Umbilical cord (tissue), 2 donors: ENCODE measurements around the gene MSLN. TPM values are rescaled to one million over a fixed set of nuclear protein-coding genes. Genes with fewer than 3 reads are reported as not detected.
"Not testable (repeated sequence)": the region's sequence is repeated elsewhere in the genome, so short reads cannot be mapped to it uniquely, and the experiment has no call there.

Experiments used
- DNase-seq: peaks from one replicate; pipeline ENCODE4 v3.0.0-alpha.2; 2015; ENCODE audit warnings: low spot score
- total RNA-seq: library from RNA; depleted of rRNA; stranded (reverse); fragments of >200 nt; gene quantifications from one replicate; pipeline ENCODE4 v1.2.3, GENCODE V29; 2014; ENCODE audit warnings: low replicate concordance; ENCODE audit not compliant: insufficient read depth

The MSLN gene
- total RNA-seq, result 26.2 TPM

- no peak for DNase-seq
Observed at GRCh38 chr16:760545-761343, at the start of gene MSLN. Gene MSLN (plus strand): TSS chr16:760734. CDS start chr16:762681, 1,947 bp downstream.

- DNase-seq, result no peak
Observed at GRCh38 chr16:711084-711483, 49.5 kb upstream of the MSLN start.

- peak; percentile 54 for DNase-seq
Observed at GRCh38 chr16:711548-712320, 48.8 kb upstream of the MSLN start.

- not testable (repeated sequence) for DNase-seq
Observed at GRCh38 chr16:712740-713250, 47.7 kb upstream of the MSLN start.

GRCh38 chr16:714079-714478, 46.5 kb upstream of the MSLN start:
- no peak for DNase-seq

GRCh38 chr16:714558-715476, 45.7 kb upstream of the MSLN start, which contains the start of gene METRN:
Gene METRN (plus strand): TSS chr16:715118. CDS start chr16:715290, 172 bp downstream.
- peak; percentile 85 for DNase-seq

GRCh38 chr16:715477-716199, 44.9 kb upstream of the MSLN start:
- DNase-seq, result no peak

GRCh38 chr16:716200-716568, 44.4 kb upstream of the MSLN start:
- no peak for DNase-seq

- no peak for DNase-seq
Observed at GRCh38 chr16:716768-717325, 43.7 kb upstream of the MSLN start.

- DNase-seq, result no peak
Observed at GRCh38 chr16:717450-718245, 42.9 kb upstream of the MSLN start.

GRCh38 chr16:718389-718788, 42.1 kb upstream of the MSLN start:
- no peak for DNase-seq

GRCh38 chr16:718922-719321, 41.6 kb upstream of the MSLN start:
- DNase-seq, result no peak

- no peak for DNase-seq
Observed at GRCh38 chr16:719815-720446, 40.6 kb upstream of the MSLN start.

GRCh38 chr16:720447-720989, 40.0 kb upstream of the MSLN start:
- peak; percentile 89 for DNase-seq

- DNase-seq, result peak; percentile 73
Observed at GRCh38 chr16:720990-721764, 39.4 kb upstream of the MSLN start, which contains the start of gene ANTKMT. Gene ANTKMT (plus strand): TSS chr16:721146. CDS start chr16:721275, 129 bp downstream.

- DNase-seq, result no peak
Observed at GRCh38 chr16:721765-722540, 38.6 kb upstream of the MSLN start.
